D721Med (cell line): ENCODE data around the gene ARL4C.

Experiments
- DNase-seq: peaks from one replicate; pipeline ENCODE4 v3.0.0; 2011; ENCODE audit warnings: low spot score; ENCODE audit not compliant: insufficient read length
- FAIRE-seq: peaks from 2 replicates; lab custom pipeline; 2011; peaks lifted over from hg19 to GRCh38; lab: Jason Lieb, UNC
- CTCF ChIP-seq: IDR thresholded peaks from 2 replicates; pipeline ENCODE4 v1.5.1; 2012; ENCODE audit warnings: mild to moderate bottlenecking, control low read depth; ENCODE audit not compliant: insufficient read depth; ENCODE audit errors: missing control alignments

The ARL4C gene

DNA sequence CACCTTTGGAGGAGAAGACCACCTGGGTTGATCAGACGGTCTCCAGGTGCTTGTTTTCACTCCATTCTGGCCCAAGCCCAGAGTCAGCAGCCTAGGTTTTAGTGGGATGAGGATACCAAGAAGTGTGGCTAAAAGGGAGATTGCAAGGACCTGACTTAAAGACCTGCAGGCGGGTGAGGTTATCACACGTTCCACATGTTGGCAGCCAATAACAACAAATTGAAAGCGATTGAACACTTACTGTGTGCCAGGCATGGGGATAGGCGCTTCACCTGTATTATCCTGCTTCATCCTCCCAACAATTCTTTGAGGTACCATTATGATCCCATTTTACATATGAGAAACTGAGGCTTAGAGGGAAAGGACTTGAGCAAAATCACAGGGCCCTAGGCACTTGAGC, 5.0 kb downstream of the ARL4C start:
- no peak for TF ChIP-seq CTCF
- FAIRE-seq = no peak
- no peak for DNase-seq

DNA sequence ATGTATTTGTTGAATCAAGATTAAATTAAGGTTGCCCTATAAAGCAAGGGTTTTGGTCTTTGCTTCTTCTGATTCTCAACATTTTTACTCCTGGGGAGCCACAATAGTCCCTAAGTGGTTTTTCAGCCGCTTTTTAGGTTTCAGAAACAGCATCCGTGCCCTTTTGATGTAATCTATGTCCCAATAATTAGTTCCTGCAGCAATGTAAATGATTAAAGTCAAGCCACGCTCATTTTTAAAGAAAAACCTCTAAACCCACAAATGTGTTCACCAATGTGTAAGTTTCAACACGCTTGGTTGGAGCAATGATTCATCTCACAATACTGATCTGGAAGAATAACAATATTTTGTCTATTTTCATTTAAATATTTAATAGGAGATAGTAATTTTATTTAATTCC, 5.6 kb downstream of the ARL4C start:
- DNase-seq (no peak), FAIRE-seq (no peak)
- no peak for TF ChIP-seq CTCF

GRCh38 chr2:234490271-234491091, 6.4 kb downstream of the ARL4C start:
- DNase-seq (no peak), FAIRE-seq (no peak)
- TF ChIP-seq CTCF = no peak

DNA sequence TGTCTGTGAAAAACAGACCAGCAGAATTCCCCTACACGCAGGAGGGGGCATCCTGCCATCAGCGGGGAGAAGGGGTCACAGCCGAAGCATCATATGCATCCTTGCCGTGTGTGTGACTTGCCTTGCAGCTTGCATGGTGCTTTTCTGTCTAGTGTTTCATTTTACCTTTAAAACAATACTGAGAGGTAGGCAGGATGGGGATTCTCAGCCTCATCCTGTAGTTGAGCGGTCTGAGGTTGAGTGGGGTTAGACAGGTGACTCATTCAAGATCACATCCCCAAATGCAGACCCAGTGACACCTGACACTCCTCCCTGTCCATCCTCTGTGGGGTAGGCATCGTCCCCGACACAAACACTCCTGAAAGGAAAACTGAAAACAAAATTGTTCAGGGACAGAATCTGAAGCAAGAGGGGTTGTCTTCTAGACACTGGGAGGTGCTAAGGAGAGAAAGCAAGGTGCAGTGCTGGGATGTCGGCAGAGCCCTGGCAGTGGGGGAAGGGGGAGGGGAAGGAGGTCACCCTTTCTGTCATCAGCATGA, 7.9 kb downstream of the ARL4C start:
- DNase-seq = no peak
- TF ChIP-seq CTCF = no peak
- FAIRE-seq = no peak

GRCh38 chr2:234488486-234488885, 8.4 kb downstream of the ARL4C start:
- no peak for FAIRE-seq

DNA sequence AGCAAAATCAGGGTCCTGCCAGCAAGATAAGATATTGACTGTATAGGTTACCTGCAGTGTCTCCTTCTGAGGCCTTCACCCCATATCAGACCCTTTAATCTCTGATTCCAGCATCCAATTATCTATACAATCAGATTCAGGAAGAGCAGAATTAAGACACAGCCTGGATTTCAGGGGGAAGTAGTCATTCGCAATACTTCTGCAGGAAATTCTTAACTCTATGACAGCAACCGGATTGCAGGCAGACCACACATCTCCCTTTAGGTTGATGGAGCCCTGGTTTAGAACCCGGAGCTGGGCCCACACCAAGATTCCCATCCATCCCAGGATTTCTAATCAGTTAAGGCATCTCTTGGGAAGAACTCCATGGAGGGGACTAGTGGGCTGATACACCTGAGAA, 9.5 kb downstream of the ARL4C start:
- FAIRE-seq = no peak
- no peak for TF ChIP-seq CTCF
- no peak for DNase-seq

More at GRCh38 chr2:234488486-234488885, 8.4 kb downstream of the ARL4C start:
- no peak for DNase-seq
- no peak for TF ChIP-seq CTCF
